Measurements from ENCODE around the gene HPCAL1. TPM values are rescaled to one million over a fixed set of nuclear protein-coding genes. Genes with fewer than 3 reads are reported as not detected.

Gene HPCAL1
- total RNA-seq, 1 experiment from 2014 or later: 35.1 TPM

GRCh38 chr2:10340593-10340975 is 37.9 kb downstream of the HPCAL1 start:
- peaks cover 11% of the 10 kb centered on the region for H3K36me3 Mint-ChIP-seq (ENCODE audit: insufficient read depth, unreplicated experiment)
- BruUV-seq (replicated peaks): no TSS peak
- CTCF ChIA-PET: no interaction called here

GRCh38 chr2:10341193-10341592 is 38.5 kb downstream of the HPCAL1 start:
- no peak overlapping the region for H3K27ac Mint-ChIP-seq (ENCODE audit: unreplicated experiment)
- intact Hi-C loops (cut with micrococcal nuclease; ENCODE audit: unreplicated experiment): no loop called here
- H3K4me1 Mint-ChIP-seq (ENCODE audit: low read depth, unreplicated experiment): peaks cover 41% of the 10 kb centered on the region
- DNase-seq: no peak
- no peak overlapping the region for H3K4me3 Mint-ChIP-seq (ENCODE audit: low read depth, unreplicated experiment)
- TF ChIP-seq, protein P1, sequence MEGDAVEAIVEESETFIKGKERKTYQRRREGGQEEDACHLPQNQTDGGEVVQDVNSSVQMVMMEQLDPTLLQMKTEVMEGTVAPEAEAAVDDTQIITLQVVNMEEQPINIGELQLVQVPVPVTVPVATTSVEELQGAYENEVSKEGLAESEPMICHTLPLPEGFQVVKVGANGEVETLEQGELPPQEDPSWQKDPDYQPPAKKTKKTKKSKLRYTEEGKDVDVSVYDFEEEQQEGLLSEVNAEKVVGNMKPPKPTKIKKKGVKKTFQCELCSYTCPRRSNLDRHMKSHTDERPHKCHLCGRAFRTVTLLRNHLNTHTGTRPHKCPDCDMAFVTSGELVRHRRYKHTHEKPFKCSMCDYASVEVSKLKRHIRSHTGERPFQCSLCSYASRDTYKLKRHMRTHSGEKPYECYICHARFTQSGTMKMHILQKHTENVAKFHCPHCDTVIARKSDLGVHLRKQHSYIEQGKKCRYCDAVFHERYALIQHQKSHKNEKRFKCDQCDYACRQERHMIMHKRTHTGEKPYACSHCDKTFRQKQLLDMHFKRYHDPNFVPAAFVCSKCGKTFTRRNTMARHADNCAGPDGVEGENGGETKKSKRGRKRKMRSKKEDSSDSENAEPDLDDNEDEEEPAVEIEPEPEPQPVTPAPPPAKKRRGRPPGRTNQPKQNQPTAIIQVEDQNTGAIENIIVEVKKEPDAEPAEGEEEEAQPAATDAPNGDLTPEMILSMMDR (IDR thresholded peaks at IDR 0.05; ENCODE audit: unreplicated experiment): no peak
- CTCF ChIA-PET: no interaction called here
- no TSS peak for BruUV-seq (replicated peaks)
- H3K36me3 Mint-ChIP-seq (ENCODE audit: insufficient read depth, unreplicated experiment): peaks cover 11% of the 10 kb centered on the region
- H3K9me3 Mint-ChIP-seq (ENCODE audit: low read depth, unreplicated experiment): no peaks in the 10 kb centered on the region
- no peaks in the 10 kb centered on the region for H3K27me3 Mint-ChIP-seq (ENCODE audit: unreplicated experiment)

More at GRCh38 chr2:10340593-10340975, 37.9 kb downstream of the HPCAL1 start:
- H3K9me3 Mint-ChIP-seq (ENCODE audit: low read depth, unreplicated experiment): no peaks in the 10 kb centered on the region
- DNase-seq: no peak
- H3K27ac Mint-ChIP-seq (ENCODE audit: unreplicated experiment): no peak overlapping the region
- no peak overlapping the region for H3K4me3 Mint-ChIP-seq (ENCODE audit: low read depth, unreplicated experiment)
- H3K27me3 Mint-ChIP-seq (ENCODE audit: unreplicated experiment): no peaks in the 10 kb centered on the region
- peaks cover 35% of the 10 kb centered on the region for H3K4me1 Mint-ChIP-seq (ENCODE audit: low read depth, unreplicated experiment)
- intact Hi-C loops (cut with micrococcal nuclease; ENCODE audit: unreplicated experiment): no loop called here
- TF ChIP-seq, protein P1 (IDR thresholded peaks at IDR 0.05; ENCODE audit: unreplicated experiment): no peak

GRCh38 chr2:10342245-10342951 is 39.7 kb downstream of the HPCAL1 start:
- H3K4me1 Mint-ChIP-seq (ENCODE audit: low read depth, unreplicated experiment): peaks cover 44% of the 10 kb centered on the region
- CTCF ChIA-PET: no interaction called here
- H3K27ac Mint-ChIP-seq (ENCODE audit: unreplicated experiment): no peak overlapping the region

DNA sequence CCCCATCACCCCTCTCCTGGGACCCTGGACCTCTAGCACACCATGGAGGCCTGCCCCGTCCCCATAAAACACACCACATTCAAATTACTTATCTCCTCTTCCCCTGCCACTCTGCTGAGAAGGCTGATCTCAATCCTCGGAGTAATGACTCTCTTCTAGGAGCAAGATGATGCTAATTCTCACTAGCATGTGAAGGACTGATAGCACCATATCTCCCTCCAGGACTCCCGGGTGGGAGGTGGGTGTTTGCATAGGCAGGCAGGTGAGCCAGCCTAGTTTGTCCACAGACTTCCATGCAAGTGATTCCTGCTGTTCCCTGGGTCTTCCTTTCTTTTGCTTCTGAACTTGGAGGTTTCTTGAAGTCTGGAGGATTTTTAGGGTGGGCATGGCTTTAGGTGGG is 40.5 kb downstream of the HPCAL1 start:
- Mint-ChIP-seq H3K4me3 (ENCODE audit: low read depth, unreplicated experiment) (no peak overlapping the region), H3K27ac (ENCODE audit: unreplicated experiment) (no peak overlapping the region), H3K36me3 (ENCODE audit: insufficient read depth, unreplicated experiment) (peaks cover 3% of the 10 kb centered on the region), H3K9me3 (ENCODE audit: low read depth, unreplicated experiment) (no peaks in the 10 kb centered on the region), H3K27me3 (ENCODE audit: unreplicated experiment) (no peaks in the 10 kb centered on the region), H3K4me1 (ENCODE audit: low read depth, unreplicated experiment) (peaks cover 42% of the 10 kb centered on the region)
- CTCF ChIA-PET: no interaction called here
- TF ChIP-seq, protein P1 (IDR thresholded peaks at IDR 0.05; ENCODE audit: unreplicated experiment): no peak
- DNase-seq: no peak
- intact Hi-C loops (cut with micrococcal nuclease; ENCODE audit: unreplicated experiment): no loop called here
- BruUV-seq (replicated peaks): no TSS peak

More at GRCh38 chr2:10342245-10342951, 39.7 kb downstream of the HPCAL1 start:
- no peak for DNase-seq
- H3K36me3 Mint-ChIP-seq (ENCODE audit: insufficient read depth, unreplicated experiment): peaks cover 11% of the 10 kb centered on the region
- no peak overlapping the region for H3K4me3 Mint-ChIP-seq (ENCODE audit: low read depth, unreplicated experiment)
- H3K27me3 Mint-ChIP-seq (ENCODE audit: unreplicated experiment): no peaks in the 10 kb centered on the region
- intact Hi-C loops (cut with micrococcal nuclease; ENCODE audit: unreplicated experiment): no loop called here
- TF ChIP-seq, protein P1 (IDR thresholded peaks at IDR 0.05; ENCODE audit: unreplicated experiment): no peak
- H3K9me3 Mint-ChIP-seq (ENCODE audit: low read depth, unreplicated experiment): no peaks in the 10 kb centered on the region
- BruUV-seq (replicated peaks): no TSS peak
